NOMO-1 treated with DMSO at 0.1 percent for 48 hours (cell line): ENCODE data around the gene MIDN.
"Not testable (repeated sequence)": the region's sequence is repeated elsewhere in the genome, so short reads cannot be mapped to it uniquely, and the experiment has no call there.

Experiments
- DNase-seq: peaks from one replicate; lab custom pipeline; 2025; ENCODE audit not compliant: unreplicated experiment; lab: John Stamatoyannopoulos, UW

The MIDN gene

DNA sequence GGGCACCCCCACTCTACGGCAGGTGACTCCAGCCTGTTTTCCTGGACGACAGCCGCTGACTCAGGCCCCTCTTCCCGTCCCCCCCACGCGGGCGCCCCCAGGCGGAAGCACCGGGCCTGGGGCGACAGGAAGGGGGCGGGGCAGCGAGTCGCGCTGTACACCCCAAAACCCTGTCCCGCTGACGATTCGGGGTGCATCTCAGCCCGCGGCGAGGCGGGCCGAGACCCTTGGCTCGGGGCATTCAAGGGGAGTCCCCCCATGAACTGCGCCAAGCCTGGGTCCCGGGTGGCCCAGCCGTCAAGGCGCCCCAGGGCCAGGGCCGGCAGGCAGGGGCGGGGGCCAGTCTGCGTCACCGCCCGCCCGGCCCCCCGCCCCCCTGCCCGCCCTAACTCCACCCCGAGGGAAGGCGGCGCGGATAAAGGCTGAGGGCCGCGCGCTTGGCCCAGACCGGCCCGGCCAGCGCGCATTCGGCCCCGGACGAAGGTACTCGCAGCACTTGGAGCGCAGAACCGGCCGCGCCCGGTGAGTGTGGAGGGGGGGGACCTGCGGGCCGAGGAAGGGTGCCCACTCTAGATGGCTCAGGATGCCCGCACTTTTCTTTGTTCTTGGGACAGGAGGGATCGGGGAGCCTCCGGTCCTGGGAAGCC, at the start of gene MIDN:
Gene MIDN, plus strand, starts transcription at position 445 of the 647 bp plus-strand sequence. CDS start 1,714 bp downstream, outside the sequence.
- peak; percentile 68 for DNase-seq

DNA sequence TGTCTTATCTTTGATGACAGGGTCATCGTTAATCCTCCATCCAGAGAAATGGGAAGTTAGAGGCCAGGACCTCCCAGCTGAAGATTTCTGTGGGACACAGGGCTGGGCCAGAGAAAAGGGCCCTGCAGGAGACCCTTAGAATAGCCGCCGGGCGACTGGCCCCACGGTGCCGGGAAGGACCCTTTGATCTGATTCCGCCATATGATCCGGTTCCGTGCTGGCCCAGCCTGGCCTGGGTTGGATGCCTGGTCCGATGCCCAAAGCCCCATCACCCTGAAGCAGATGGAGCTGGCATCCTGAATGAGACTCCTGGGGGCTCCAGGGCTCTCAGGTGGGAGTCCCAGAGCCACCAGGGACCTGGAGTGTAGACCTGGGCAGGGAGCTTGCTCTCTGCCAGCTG, 48.9 kb upstream of the MIDN start:
- no peak for DNase-seq

DNA sequence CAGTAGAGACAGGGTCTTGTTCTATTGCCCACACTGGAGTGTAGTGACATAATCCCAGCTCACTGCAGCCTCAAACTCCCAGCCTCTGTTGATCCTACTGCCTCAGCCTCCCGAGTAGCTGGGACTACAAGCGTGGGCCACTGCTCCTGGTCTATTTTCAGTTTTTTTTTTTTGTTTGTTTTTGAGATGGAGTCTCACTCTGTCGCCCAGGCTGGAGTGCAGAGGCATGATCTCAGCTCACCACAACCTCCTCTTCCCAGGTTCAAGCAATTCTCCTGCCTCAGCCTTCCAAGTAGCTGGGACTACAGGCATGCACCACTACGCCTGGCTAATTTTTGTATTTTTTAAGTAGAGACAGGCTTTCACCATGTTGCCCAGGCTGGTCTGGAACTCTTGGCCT, 47.8 kb upstream of the MIDN start:
- not testable (repeated sequence) for DNase-seq

DNA sequence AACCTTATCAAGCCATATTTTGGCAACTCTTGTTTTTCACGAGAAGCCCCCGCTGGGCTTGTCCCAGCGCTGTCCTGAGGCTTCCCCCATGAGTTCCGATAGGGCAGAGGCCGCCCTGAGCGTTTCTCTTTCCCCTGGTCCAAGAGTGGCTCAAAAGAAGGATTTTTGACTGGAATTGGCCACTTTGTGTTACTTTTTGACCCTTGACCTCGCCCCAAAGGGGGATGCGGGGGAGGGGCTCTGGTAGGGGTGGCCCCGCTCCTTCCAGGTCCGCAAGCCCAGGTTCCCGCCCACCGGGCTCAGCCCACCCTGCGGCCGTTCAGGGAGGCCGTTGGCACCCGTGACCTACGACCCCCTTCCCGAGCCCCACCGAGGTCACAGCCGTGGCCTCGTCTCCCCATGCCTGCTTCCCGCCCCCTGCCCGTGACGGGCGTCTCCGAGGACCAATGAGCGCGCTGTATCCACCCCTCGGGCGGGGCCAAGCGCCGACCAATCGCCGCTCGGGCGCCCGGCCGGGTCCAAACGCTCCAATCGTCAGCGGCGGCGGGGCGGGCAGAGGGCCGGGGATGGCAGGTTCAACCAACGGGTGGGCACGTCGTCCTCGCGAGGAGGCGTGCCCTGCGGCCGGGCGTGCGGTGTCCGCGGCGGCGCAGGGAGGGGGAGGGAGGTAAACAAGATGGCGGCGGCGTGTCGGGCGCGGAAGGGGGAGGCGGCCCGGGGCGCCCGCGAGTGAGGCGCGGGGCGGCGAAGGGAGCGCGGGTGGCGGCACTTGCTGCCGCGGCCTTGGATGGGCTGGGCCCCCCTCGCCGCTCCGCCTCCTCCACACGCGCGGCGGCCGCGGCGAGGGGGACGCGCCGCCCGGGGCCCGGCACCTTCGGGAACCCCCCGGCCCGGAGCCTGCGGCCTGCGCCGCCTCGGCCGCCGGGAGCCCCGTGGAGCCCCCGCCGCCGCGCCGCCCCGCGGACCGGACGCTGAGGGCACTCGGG, 43.0 kb upstream of the MIDN start, which contains the start of gene STK11:
Gene STK11, plus strand, starts transcription at position 665 of the 986 bp plus-strand sequence. CDS start 1,136 bp downstream, outside the sequence.
- peak; percentile 97 for DNase-seq

DNA sequence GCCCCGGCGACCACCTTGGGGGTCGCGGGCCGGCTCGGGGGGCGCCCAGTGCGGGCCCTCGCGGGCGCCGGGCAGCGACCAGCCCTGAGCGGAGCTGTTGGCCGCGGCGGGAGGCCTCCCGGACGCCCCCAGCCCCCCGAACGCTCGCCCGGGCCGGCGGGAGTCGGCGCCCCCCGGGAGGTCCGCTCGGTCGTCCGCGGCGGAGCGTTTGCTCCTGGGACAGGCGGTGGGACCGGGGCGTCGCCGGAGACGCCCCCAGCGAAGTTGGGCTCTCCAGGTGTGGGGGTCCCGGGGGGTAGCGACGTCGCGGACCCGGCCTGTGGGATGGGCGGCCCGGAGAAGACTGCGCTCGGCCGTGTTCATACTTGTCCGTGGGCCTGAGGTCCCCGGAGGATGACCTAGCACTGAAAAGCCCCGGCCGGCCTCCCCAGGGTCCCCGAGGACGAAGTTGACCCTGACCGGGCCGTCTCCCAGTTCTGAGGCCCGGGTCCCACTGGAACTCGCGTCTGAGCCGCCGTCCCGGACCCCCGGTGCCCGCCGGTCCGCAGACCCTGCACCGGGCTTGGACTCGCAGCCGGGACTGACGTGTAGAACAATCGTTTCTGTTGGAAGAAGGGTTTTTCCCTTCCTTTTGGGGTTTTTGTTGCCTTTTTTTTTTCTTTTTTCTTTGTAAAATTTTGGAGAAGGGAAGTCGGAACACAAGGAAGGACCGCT, 42.1 kb upstream of the MIDN start:
- no peak for DNase-seq

DNA sequence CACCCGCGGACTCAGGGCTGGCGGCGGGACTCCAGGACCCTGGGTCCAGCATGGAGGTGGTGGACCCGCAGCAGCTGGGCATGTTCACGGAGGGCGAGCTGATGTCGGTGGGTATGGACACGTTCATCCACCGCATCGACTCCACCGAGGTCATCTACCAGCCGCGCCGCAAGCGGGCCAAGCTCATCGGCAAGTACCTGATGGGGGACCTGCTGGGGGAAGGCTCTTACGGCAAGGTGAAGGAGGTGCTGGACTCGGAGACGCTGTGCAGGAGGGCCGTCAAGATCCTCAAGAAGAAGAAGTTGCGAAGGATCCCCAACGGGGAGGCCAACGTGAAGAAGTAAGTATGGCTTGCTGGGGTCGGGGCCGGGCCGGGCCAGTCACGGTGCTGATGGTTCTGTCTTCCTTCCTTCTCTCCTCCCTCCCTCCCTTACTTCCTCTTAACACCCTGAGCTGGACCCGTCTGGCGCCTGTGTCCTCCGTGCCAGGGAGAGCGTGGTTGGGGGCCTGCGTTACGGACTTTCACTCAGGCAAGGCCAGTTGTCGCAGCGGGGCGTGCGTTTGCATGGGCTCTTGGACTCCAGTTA, 41.4 kb upstream of the MIDN start:
- DNase-seq = no peak

DNA sequence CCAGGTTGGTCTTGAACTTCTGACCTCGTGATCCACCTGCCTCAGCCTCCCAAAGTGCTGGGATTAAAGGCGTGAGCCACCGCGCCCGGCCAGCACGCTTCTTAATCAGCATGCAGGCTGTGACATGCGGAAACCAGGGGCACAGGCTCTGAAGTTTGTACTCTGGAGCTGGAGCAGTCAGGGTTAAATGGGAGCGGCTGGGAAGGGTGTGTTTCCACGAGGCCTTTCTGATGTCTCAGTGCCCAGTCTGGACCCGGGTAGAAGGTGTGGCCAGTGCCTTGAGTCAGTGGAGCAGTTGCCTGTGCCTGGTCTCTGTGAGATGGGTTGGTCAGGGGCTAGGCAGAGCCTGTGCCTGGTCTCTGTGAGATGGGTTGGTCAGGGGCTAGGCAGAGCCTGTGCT, 39.6 kb upstream of the MIDN start:
- DNase-seq = not testable (repeated sequence)

DNA sequence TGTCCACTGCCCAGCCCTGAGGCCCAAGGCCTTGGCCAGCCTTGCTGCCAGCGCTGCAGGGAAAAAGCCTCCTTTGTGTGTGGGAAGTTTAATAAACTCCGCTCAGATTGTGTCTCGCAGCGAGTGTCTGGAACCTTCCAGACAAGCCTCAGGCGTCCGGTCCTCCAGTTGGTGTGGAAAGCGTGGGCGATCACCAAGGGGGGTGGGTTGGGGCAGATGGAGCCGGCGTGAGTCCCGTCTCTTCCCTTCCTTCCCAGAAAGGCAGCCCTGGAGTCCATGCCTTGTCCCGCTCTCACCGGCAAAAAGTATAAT, 38.2 kb upstream of the MIDN start:
- no peak for DNase-seq

DNA sequence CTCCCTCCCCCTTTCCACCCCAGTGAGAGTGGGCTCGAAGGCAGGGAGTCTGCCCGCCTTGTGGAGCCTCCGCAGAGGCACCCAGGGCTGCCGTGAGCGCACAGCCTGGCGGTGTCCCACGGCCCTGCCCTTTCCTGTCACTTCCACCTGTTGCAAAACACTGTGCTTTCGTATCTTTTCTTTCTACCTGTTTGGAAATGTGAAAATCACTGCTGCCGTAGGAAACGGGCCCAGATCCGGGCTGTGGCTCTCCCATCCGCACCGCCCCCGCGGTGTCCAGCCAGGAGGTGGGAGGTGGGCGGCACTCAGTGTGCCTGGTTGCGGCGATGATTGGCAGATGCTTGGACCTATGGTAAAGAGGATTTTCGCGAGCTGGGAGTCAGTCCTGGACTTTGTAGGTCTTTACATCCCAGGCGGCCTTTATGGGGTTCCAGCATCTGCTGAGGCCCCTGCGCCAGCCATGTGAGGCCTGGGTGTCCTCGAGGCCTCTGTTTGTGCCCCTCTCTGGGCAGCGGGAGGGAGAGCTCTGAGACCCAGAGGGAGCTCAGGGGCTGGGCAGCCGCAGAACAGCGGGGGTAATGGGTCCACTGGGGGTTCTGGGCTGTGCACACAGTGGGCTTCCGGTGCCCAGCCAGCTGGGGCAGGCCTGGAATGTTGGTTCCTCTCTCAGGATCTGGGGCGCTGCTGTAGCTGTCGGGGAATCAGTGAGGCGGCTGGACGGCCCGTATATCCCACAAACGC, 36.7 kb upstream of the MIDN start:
- no peak for DNase-seq

DNA sequence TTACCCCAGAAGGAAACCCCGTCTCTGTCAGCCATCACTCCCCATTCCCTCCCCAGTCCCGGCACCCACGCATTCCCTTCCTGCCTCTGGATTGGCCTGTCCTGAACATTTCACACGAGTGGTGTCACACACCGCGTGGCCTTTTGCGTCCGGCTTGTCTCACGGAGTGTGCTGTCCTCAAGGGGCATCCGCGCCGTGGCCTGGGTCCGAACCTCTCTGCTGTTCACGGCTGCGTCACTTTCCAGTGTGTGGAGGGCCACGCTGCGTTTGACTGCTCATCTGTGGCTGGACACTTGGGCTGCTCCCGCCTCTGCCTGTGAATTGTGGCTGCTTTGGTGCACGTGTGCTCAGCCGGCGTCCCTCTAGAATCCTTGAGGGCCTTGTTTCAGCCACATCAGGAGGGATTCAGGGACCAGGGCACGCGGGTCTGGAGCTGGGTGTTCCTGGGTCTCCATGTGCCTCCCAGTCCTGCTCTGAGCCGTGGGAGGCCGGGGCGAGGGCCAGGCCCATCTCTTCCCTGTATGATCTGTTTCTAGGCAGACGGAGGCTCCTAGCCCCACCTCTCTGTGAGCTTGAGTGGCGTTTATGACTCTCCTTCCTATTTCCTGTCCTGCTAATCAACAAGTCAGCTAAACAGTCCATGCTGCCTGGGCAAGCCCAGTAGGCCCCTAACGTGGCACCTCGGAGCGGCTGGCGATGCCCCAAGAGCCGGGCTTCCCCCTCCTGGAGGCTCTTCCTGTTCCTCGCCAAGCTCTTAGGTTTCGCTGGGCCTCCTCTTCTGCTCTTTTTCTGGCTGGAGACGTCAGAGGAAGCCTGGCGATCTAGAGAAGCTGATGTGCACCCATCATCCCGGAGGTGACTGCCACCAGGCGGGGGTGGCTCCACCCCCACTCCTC, 34.7 kb upstream of the MIDN start:
- peak; percentile 75 for DNase-seq

DNA sequence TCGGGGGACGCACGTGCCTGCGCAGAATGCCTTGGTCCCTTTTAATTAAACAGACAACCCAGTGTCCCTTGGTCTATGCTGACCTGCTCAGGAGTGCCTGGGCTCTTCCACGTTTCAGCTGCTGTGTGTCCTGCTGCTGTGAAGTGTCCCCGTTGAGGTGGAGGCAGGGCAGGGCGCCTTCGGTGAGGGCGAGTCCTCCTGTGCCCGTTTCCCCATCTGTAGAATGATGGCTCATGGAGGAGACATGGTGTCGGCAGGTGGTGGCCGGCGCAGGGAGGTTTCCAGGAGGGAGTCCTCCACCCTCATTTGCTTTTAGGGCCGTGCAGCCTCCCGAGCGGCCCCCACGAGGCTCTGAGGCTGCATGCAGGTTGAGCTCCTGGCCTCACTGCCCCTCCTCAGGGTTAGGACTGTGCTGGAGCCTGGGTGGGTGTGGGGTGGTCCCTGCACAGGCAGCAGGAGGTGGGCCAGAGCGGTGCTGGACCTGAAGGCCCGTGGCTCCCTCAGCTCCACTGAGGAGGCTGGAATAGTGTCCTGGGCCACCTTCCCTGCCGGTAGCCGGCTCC, 34.0 kb upstream of the MIDN start:
- DNase-seq = no peak

DNA sequence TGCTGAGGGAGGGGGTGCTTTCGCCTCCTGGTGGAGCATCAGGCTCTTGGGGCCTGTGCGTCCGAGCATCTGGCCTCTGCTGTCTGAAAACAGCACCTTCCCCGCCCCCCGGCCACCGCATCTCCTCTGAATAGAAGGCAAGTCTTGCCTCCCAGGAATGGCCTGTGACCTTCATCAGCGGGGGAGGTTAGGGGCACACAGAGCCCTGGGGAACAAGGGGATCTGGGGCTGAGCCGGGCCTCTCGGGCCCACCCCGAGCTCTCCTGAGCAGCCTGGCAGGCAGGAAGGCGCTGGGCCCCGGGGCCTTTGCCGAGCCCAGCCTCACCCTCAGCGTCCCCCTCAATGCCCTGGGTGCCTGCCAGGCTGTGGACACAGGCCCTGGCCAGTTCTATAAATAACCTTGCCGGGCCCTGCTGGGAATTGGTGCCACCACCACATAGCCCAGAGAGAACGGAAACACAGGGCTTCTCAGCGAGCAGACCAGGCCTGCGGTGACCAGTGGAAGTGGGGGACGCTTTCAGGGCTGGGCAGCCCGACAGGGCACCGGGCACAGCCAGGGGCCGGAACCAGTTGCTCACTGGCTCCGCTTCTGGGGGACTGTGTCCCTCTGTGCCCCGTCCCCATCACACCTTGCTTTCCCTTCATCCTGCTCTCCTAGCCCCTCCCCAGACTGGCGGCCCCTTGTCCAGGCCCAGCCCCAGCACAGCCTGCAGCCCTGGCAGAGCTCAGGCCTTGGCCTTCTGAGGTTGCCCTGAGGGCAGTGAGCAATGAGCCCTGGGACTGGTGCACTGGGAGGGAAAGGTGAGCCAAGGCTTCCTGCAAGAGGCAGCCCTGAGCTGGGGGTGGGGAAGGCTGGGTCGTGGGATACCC, 33.3 kb upstream of the MIDN start:
- no peak for DNase-seq

DNA sequence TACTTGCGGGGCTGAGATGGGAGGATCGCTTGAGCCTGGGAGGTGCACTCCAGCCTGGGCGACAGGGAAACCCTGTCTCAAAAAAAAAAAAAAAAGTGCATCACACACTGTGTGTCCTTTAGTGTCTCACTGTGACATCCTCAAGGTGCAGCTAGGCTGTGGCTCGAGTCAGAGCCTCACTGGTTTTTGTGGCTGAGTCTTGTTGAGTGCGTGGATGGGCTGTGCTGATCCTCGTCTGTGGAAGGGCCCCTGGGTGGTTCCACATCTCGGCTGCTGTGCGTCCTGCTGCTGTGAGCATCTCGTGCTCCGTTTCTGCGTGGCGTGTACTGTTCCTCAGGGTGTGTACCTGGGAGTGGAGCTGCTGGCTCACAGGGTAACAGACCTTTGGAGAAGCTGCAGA, 31.6 kb upstream of the MIDN start:
- DNase-seq = no peak

DNA sequence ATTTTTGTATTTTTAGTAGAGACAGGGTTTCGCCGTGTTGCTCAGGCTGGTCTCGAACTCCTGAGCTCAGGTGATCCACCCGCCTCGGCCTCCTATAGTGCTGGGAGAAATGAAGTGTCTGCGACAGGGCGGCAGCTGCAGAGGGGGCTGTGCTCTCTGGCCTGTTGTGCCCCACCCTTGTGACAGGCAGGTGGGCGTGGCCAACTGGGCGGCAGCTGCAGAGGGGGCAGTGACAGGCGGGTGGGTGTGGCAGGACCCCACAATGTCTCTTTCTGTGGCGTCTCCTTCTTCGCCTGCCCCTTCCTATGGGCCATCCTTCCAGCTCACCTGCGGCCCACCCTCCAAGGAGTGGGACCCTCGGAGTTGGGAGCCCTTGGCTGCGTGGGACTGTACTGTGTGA, 31.0 kb upstream of the MIDN start:
- DNase-seq = no peak

DNA sequence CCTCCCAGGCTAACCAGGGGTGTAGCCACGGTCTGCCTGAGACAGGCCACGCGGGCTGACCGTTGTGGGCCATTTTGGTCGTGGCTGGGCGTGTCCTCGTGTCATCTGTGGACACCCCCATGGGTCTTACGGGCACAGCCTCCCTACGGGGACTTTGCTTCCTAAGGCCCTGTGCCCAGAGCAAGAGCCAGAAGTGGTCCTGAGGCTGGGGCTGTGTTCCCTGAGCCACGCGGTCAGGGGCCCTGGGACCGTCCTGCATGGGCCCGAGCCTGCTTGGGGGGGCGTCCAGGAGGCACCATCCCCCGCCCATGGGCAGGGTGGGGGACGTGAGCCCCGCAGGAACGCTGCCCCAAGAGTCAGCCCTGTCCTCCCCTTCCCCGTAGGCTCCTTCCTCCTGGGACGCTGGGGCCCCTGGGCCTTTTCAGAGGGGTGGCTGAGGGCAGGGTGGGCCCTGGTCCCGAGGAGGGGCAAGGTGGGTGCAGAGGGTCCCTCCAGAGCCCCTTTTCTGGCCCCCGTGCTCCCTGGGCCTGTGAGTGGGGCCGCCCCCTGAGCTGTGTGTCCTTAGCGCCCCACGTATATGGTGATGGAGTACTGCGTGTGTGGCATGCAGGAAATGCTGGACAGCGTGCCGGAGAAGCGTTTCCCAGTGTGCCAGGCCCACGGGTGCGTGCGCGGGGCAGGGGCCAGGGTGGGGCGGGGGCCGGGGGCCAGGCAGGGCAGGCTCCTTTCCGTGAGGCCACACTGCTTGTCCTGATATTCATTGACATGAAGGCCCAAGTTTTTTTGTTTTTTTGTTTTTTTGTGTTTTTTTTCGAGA, 29.4 kb upstream of the MIDN start:
- DNase-seq = no peak

DNA sequence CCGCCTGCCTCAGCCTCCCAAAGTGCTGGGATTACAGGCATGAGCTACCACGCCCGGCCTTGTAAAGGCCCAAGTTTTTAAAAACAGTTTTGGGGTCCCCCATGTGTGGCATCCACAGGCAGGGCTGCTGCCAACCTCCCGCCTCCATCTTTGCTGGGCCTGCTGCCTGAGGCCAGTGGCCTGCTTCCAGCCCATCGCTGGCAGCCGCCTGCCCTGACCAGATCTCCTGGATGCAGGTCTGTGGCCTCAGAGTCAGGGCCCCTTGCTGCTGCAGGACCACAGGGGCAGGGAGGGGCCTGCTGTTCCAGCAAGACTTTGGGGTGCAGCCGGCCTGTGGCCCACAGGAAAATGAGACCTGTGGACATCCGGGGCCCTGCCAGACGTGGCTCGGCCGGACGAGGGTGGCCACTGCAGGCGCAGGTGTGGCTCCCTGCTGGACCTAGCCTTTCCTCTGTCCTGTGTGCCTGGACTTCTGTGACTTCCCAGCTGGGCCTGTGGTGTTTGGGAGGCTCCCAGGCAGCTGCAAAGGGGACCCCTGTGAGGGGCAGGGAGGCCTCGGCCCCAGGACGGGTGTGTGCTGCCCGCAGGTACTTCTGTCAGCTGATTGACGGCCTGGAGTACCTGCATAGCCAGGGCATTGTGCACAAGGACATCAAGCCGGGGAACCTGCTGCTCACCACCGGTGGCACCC, 28.5 kb upstream of the MIDN start:
- DNase-seq = no peak

DNA sequence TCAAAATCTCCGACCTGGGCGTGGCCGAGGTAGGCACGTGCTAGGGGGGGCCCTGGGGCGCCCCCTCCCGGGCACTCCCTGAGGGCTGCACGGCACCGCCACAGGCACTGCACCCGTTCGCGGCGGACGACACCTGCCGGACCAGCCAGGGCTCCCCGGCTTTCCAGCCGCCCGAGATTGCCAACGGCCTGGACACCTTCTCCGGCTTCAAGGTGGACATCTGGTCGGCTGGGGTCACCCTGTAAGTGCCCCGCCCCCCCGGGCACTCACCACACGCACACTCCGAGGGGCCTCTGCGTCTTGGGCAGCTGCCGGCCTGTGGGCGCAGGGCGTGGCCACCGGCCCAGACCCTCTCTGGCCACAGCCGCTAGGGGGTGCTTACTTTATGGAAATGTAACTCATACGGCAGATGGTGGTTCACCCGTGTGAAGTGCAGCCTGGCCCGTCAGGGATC, 27.9 kb upstream of the MIDN start:
- DNase-seq = no peak
